NCI-H748 (cell line): Measurements from ENCODE around the gene ERO1B.
"Not testable (repeated sequence)": the region's sequence is repeated elsewhere in the genome, so short reads cannot be mapped to it uniquely, and the experiment has no call there.

Experiments used
- DNase-seq: peaks from one replicate; lab custom pipeline; 2025; ENCODE audit not compliant: unreplicated experiment; lab: John Stamatoyannopoulos, UW

Gene ERO1B, protein sequence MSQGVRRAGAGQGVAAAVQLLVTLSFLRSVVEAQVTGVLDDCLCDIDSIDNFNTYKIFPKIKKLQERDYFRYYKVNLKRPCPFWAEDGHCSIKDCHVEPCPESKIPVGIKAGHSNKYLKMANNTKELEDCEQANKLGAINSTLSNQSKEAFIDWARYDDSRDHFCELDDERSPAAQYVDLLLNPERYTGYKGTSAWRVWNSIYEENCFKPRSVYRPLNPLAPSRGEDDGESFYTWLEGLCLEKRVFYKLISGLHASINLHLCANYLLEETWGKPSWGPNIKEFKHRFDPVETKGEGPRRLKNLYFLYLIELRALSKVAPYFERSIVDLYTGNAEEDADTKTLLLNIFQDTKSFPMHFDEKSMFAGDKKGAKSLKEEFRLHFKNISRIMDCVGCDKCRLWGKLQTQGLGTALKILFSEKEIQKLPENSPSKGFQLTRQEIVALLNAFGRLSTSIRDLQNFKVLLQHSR

DNA sequence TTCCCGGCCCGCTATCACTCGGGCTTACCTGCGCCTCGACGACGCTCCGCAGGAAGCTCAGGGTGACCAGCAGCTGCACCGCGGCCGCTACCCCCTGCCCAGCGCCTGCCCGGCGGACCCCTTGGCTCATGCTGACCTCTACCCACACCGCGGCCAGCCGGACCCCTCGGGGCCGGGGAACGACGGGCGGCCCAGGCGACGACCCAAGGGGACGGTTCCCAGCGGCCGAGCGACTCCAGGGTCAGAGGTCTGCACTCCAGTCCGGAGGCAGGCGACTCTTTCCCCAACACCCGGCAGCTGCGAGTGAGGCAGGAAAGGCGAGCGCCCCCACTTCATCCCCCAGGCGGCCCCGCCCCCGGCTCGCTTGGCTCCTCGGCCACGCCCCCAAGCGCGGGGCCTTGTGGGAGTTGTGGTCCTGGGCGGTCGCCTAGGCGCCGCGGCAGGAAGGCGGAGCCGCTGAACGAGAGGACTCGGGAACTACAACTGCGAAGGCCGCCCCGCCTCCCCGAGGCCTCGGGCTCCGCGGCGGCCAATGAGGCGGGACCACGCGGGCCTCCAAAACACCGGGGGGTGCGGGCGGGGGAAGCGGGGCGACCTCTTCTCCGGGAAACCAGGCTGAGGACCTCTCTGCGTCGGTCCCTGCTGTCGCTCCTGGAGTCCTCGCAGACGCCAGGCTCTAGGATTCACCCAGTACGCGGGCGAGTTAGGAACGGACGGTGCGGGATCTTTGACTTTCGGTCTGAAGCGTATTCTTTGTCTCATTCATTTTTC is at the start of gene ERO1B:
ERO1B (minus strand) TSS at position 305 of the 771 bp plus-strand sequence; CDS start at position 130, 175 bp downstream.
- DNase-seq: peak; percentile 98

DNA sequence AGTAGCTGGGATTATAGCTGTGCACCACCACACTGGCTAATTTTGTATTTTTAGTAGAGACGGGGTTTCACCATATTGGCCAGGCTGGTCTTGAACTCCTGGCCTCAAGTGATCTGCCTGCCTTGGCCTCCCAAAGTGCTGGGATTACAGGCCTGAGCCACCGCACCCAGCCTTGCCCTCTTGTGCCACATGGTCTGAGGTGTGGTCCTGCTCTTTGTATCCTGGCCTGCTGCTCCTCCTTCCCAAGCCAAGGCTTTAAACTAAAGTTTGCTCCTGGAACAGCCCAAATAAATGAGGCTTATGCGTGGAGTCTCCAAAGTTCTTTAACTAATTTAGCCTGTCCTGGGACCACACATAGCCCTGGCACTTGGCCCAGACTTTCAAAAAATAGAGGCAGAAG is 49.7 kb upstream of the ERO1B start:
- not testable (repeated sequence) for DNase-seq

DNA sequence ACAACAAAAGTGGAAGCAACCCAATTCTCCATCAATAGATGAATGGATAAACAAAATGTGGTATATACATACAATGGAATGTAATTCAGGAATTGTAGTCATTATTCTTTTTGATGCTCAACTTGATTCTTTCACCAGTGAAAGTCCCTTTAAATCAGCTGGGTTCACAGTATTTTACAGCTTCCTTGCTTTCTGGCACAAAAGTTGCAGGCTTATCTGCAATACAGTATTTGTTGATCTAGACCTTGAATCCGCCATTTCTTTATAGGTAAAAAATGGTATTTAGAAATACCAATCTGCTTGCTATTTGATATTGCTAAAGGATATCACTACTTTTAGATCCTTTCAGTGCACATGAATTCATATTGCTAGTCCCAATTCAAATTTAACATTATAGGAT is 44.7 kb upstream of the ERO1B start:
- DNase-seq: no peak

DNA sequence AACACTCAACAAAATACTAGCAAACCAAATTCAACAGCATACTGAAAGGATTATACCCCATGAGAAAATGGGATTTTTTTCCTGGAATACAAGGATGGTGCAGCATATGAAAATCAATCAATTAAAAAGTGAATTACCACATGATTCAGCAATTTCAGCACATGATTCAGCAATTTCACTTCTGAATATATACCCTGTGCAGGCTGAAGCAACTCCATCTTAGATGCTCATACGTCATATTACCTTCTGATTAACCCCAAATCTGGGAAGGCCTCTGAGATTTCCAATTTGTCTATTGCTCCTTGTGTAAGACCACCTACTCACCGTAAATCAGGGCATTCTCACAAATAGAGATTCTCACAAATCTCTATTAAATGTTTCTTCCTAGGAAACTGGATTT is 43.8 kb upstream of the ERO1B start:
- no peak for DNase-seq

DNA sequence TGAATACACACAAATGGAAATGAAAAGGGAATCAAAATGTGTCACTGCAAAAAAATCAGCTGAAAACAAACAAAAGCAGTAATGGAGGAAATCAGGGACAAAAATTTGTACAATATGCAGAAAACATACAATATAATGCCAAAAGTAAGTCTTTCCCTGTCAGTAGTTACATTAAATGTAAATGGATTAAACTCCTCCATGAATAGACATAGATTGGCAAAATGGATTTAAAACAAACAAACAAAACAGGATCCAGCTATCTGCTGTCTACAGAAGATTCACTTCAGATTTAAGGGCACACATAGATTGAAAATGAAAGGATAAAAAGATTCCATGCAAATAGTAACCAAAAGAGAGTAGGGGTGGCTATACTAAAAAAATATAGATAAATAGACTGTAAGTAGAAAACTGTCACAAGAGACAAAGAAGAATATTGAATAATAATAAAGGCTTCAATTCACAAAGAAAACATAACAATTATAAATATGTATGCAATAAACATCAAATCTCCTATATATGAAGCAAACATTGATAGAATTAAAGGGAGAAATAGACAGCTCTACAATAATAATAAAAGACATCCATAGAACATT is 42.2 kb upstream of the ERO1B start:
- no peak for DNase-seq

DNA sequence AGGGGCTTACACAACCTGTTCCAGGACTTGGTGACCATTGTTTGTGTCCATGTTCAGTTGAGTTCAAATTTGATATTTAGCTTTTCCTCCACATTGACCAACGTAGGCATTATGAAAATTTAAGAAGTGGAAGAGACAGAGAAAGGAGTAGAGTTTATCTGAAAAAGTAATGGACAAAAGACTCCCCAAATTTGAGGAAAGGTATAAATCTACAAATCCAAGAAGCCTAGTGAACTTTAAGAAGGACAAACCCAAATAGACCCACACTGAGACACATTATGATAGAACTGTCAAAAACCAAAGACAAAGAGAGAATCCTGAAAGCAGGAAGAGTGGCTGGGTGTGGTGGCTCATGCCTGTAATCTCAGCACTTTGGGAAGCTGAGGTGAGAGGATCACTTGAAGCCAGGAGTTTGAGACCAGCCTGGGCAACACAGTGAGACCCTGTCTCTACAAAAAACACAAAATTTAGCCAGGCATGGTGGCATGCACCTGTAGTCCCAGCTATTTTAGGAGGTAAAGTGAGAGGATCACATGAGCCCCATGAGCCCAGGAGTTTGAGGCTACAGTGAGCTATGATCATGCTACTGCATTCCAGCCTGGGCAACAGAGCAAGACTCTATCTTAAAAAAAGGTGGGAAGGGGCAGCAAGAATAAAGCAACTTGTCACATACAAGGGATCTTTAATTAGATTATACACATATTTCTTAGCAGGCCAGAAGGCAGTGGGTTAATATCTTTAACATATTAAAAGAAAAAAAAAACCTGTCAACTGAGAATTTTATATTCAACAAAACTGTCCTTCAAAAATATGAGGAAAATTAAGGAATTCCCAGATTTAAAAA is 41.0 kb upstream of the ERO1B start:
- no peak for DNase-seq

DNA sequence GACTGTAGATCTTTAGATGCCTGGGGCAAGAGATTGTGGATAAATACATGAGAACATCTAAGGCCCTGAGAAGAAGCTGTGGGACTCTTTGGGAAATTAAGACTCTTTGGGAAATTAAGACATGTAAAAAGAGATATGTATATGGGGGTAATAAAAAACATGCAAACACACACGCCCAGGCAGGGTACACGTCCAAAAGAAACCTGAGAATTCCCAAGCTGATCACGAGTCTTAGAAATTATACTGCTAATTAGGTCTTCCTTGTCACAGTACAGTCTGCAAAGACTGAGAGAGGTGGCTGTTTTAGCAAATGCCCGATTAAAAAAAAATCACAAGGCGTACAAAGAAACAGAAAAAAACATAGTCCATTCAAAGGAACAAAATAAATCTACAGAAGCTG is 39.3 kb upstream of the ERO1B start:
- DNase-seq: no peak

DNA sequence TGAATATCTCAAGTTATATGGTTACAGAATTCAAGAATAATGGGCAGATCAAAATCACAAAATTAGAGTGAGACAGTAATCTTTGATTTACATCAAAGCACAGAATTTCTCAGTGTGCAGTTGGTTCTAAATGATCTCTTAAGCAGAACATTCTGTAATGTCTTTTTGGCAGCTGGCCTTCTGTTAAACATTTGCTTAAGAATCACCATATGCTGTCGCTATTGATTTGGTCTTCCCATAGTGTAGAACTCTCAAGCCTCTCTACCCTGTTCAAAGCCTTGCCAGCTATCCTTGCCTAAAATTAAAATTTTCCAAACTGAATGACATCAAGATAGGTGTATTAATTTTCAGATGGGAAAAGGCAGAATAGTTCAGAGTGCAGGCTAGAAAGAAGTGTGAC is 38.9 kb upstream of the ERO1B start:
- DNase-seq: no peak

DNA sequence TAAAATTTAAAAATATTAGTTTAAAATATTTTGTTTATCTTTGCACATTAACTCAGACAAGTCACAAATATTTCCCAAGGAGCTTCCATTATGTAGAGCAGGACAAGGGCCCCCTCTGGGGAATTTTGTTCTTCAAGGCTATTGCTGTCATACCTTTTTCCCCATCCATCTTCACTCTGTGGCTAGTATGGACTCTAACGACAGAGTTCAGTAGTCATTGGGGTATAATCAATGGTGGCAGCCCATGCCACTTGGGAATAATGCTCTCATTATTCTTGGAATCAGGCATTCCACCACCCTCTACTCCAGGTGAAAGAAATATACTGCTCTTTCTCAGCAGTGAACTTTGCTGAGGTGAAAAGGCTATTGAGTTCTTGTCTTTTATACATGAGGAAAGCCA is 38.5 kb upstream of the ERO1B start:
- DNase-seq: no peak

DNA sequence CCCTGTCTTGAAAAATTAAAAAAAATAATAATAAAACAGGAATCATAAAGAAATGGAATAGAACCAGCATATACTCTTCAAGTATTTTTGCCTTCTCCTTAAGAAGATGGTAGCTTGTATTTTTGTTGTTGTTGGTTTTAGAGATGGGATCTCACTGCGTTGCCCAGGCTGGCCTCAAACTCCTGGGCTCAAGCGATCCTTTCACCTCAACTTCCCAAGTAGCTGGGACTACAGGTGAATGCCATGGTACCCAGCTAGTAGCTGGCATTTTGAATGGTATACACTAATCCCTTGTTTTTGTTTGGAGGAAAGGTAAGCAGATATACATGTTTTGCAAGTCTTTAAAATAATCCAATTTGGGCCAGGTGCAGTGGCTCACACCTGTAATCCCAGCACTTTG is 34.7 kb upstream of the ERO1B start:
- no peak for DNase-seq

DNA sequence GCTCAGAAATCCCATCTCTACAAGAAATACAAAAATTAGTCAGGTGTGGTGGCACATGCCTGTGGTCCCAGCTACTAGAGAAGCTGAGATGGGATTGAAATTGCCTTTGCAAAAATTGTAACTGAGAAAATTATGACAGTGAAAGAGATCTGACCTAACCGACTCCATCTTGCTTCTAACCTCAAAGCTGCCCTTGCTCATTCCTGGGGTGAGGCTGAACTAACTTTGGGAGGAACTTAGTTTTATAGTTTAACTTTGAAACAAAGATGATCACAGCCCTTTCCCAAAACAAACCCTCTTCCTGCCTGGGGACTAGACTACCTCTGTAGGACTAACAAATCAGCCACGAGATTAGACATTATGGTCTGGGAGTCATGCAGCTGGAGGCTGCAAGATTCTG is 33.8 kb upstream of the ERO1B start:
- DNase-seq: no peak

DNA sequence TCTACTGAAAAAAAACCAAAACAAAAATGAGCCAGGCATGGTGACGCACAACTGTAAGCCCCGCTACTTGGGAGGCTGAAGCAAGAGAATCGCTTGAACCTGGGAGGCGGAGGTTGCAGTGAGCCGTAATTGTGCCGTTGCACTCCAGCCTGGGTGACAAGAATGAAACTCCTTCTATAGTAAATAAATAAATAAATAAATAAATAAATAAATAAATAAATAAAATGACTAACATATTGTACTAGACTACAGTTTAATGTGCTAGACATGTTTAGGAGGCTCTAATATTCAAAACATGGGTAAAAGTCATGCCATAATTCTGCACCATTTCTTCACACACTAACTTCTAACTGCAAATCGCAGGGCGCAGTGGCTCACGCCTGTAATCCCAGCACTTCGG is 33.3 kb upstream of the ERO1B start:
- no peak for DNase-seq

DNA sequence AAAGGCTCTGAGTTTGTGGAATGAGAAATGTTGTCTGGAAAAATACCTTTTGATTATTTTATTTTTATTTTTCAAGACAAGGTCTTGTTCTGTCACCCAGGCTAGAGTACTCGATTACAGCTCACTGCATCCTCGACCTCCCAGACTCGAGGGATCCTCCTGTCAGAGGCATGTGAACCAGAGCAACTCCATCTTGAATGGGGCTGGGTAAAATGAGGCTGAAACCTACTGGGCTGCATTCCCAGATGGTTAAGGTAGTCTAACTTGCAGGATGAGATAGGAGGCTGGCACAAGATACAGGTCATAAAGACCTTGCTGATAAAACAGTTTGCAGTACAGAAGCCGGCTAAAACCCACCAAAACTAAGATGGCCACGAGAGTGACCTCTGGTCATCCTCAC is 32.3 kb upstream of the ERO1B start:
- DNase-seq: not testable (repeated sequence)

DNA sequence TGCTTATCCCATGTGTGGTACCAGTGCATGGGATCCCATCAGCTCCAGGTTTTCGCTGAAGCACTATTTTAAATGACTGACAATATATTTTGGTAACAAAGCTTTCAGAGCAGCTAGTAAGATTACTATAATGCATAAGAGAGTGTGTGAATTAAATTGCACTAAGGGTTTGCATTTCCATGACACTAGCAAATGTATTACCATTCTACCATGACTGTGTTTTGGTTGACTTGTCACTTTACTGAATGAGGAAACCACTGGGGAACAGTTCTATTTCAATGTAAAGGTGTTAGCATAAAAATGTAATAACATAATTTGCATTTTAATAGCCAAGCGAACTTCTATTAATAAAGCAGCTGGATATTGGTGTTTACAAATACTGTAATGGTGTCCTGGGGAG is 31.7 kb upstream of the ERO1B start:
- DNase-seq: no peak

DNA sequence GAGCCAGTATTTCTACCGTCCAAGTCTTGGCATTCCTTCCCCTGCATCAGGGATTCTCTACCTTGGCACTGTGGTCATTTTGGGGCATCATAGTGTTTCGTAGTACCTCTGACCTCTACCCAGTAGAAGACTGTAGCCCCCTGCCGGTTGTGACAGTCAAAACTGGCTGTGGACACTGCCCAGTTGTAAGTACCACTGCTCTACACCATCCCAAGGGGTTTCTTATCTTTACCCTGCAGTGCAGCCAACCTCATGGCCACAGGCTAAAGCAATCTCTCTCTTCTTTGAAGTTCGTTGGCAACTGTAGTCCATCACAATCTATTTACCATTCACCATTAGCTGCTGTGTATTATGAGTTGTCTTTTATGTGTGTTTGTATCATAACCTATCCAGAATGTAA is 29.3 kb upstream of the ERO1B start:
- no peak for DNase-seq

DNA sequence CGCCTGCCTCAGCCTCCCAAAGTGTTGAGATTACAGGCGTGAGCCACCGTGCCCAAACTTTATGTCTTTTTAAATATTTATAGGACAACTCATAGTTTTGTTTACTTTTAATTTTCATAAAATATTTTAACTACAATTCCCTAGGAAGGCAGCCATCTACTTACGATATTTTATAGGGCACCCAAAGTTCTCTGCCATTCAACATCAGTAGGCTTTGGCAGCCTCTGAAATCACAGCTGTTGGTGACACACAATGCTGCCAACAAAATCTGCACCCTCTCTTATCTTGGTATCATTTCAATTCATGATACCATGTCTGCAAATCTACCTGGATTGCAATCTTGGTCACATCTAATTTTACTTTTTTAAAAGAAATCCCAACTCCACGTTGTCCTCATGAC is 27.1 kb upstream of the ERO1B start:
- no peak for DNase-seq

DNA sequence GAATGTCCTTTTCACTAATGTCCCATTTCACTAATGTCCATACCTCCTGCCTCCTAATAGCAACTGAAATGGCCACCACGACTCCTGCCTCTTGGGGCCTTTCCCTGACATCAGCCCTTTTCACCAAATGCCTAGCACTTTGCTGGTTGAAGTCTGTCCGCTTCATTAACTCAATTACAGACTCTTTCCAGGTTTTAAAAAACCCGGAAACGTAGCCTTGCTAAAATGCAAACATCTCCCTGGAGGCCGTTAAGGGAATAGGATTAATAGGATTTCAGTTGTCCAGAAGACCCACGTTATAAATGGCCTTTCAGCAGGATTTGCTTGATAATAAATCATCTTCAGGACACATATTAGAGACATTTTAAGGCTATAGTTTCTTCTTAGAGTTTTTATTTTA is 25.7 kb upstream of the ERO1B start:
- peak; percentile 11 for DNase-seq

DNA sequence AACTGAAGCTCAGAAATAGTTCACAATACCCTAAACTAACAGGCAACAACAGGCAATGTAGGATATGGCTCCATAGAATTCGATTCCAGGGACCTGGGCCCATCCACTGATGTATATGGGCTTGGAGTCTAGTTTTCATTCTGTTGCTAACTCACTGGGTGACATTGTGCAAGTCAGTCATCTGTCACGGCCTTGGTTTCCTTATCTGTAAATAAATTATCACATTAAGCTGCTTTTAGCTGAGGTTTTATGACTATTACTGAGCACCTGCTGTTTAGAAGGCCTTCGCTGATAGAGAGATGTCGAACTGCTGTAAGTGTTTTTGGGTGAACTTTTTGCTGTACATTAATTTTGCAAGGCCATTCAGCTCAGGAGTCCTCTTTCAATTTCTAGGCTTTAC is 22.9 kb upstream of the ERO1B start:
- no peak for DNase-seq

DNA sequence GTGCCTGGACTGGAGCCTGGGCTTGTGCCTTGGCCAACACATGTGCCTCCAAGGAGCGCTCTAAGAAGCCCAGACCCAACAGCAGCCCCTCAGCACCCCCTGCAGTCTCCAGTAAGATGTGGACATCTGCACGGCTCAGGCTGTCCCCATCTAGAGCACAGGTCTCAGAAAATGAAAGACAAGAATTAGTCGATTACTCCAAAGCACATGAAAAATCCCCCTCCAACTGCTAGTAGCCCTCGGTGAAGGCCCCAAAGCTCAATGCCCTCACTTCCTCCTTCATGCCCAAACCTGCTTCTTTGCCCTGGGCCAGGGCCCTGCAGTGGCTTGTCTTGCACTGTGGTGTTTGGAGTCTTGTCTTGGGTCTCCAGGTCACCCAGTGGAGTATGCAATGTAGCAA is 21.9 kb upstream of the ERO1B start:
- no peak for DNase-seq

DNA sequence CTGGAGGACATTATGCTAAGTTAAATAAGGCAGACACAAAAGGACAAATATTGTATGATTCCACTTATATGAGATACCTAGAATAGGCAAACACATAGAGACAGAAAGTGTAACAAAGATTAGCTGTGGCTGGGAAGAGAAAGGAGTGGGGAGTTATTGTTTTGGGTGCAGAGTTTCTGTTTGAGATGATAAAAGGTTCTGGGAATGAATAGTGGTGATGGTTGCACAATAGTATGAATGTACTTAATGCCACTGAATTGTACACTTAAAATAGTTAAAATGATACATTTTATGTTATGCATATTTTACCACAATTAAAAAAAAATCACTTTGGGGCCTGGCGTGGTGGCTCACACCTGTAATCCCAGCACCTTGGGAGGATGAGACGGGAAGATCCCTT is 21.2 kb upstream of the ERO1B start:
- DNase-seq: no peak

DNA sequence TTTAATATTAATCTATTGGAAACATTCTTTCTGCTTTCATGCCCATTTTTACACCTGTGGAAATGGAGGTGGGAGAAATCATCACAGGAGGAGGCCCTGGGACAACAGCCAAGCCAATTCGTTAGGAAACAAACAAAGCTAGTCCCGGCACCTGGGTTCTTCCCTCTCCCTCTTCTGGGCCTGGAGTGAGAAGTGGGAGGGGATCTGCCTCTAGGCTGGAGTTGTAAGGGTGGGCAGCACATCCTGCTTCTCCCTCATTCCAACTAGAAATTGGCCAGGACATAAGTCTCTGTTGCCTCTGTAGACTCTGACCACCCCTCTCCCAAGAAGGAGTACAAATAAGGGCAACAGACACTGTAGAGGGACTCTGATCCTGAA is 20.2 kb upstream of the ERO1B start:
- peak; percentile 49 for DNase-seq
